Kidney epithelial cell (primary cell): ENCODE data around the gene RAB36. TPM values are rescaled to one million over a fixed set of nuclear protein-coding genes. Genes with fewer than 3 reads are reported as not detected.

Experiments used
- DNase-seq: peaks from one replicate; pipeline ENCODE4 v3.0.0-alpha.2; 2010; ENCODE audit warnings: low read depth
- H3K27me3 ChIP-seq: 2 replicates; pipeline ENCODE4 v1.6.0; 2011; ENCODE audit warnings: low read length; ENCODE audit not compliant: control insufficient read depth, insufficient read depth
- H3K36me3 ChIP-seq: 2 replicates; pipeline ENCODE4 v1.5.1; 2011; ENCODE audit warnings: low read length; ENCODE audit not compliant: control insufficient read depth, insufficient read depth
- H3K4me3 ChIP-seq: 2 replicates; pipeline ENCODE4 v1.5.1; 2011; ENCODE audit warnings: low read depth, mild to moderate bottlenecking, control low read depth, low read length
- total RNA-seq: library from RNA; depleted of rRNA; stranded (reverse); fragments of >200 nt; gene quantifications from 2 replicates; pipeline ENCODE4 v1.2.3, GENCODE V29; 2015
- TF ChIP-seq, protein P1 (sequence below): IDR thresholded peaks from 2 replicates; pipeline ENCODE4 v1.5.1; 2011; ENCODE audit warnings: mild to moderate bottlenecking, moderate library complexity, low read length, control low read depth, inconsistent platforms; ENCODE audit not compliant: insufficient read depth, poor library complexity, severe bottlenecking

The RAB36 gene
- total RNA-seq, 1 donor from 2014 or later = 5.7 TPM

DNA sequence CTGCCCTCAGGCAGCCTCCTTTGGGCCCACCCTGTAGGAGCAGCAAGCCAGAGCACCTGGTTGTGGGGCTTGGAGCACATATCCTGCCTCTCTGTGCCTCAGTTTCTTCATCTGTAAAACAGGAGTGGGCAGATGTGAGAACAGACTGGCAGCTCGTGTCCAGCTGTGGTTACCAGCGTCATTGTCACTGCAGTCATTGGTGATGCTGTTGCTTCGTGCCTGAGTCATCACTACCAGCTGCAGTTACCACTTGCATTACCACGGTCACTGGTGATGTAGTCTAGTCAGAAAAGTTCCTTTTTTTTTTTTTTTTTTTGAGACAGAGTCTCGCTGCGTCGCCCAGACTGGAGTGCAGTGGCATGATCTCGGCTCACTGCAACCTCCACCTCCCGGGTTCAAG lies 23.9 kb upstream of the RAB36 start:
- no peaks in the 10 kb centered on the region for H3K27me3 ChIP-seq
- H3K36me3 ChIP-seq = no peaks in the 10 kb centered on the region
- H3K4me3 ChIP-seq = no peak overlapping the region
- TF ChIP-seq, protein P1, sequence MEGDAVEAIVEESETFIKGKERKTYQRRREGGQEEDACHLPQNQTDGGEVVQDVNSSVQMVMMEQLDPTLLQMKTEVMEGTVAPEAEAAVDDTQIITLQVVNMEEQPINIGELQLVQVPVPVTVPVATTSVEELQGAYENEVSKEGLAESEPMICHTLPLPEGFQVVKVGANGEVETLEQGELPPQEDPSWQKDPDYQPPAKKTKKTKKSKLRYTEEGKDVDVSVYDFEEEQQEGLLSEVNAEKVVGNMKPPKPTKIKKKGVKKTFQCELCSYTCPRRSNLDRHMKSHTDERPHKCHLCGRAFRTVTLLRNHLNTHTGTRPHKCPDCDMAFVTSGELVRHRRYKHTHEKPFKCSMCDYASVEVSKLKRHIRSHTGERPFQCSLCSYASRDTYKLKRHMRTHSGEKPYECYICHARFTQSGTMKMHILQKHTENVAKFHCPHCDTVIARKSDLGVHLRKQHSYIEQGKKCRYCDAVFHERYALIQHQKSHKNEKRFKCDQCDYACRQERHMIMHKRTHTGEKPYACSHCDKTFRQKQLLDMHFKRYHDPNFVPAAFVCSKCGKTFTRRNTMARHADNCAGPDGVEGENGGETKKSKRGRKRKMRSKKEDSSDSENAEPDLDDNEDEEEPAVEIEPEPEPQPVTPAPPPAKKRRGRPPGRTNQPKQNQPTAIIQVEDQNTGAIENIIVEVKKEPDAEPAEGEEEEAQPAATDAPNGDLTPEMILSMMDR = no peak
- no peak for DNase-seq

DNA sequence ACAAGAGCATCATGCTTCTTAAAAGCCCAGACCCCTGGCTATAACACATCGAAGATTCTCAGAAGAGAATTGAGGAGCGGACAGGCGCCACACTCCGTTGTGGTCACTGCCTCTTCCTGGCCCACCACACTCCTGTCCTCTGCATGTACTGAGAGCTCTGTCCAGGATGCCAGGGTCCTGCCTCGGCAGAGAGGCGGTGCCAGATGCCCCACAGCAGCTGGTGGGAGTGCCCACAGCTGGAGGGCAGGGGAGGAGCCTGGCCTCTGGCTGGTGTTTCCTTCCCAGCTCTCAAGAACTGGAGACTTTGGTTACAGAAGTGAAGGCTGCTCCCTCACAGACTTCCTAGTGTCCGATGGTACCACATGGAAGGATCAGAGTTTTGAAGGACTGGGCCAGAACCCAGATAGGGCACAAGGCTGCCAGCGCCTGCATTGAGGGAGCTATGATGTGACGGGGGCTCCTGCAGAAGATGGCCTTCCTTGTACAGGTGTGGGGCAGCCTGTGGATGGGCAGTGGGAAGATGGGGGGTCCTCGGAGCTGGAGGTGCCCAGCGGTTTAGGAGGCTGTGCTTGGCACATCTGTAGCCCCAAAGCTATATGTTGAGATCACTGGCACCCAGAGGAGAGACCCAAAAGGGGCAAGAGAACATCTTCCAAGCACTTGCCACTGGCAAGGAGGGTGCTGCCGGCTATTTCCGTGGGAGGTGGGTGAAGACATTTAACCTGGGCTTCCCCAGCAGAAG lies 22.9 kb upstream of the RAB36 start:
- no peak overlapping the region for H3K4me3 ChIP-seq
- no peaks in the 10 kb centered on the region for H3K27me3 ChIP-seq
- H3K36me3 ChIP-seq = no peaks in the 10 kb centered on the region
- TF ChIP-seq, protein P1 = no peak
- DNase-seq = no peak

DNA sequence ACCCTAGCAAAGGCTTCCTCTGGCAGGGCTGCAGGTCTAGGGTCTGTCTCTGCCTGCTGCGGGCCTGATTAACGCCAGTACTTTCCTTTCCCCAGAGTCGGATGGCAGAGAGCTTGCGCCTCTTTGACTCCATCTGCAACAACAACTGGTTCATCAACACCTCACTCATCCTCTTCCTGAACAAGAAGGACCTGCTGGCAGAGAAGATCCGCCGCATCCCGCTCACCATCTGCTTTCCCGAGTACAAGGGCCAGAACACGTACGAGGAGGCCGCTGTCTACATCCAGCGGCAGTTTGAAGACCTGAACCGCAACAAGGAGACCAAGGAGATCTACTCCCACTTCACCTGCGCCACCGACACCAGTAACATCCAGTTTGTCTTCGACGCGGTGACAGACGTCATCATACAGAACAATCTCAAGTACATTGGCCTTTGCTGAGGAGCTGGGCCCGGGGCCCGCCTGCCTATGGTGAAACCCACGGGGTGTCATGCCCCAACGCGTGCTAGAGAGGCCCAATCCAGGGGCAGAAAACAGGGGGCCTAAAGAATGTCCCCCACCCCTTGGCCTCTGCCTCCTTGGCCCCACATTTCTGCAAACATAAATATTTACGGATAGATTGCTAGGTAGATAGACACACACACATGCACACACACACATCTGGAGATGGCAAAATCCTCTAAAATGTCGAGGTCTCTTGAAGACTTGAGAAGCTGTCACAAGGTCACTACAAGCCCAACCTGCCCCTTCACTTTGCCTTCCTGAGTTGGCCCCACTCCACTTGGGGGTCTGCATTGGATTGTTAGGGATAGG lies 22.1 kb upstream of the RAB36 start:
- TF ChIP-seq, protein P1 = no peak
- H3K36me3 ChIP-seq = no peaks in the 10 kb centered on the region
- DNase-seq = no peak
- H3K4me3 ChIP-seq = no peak overlapping the region
- H3K27me3 ChIP-seq = no peaks in the 10 kb centered on the region

DNA sequence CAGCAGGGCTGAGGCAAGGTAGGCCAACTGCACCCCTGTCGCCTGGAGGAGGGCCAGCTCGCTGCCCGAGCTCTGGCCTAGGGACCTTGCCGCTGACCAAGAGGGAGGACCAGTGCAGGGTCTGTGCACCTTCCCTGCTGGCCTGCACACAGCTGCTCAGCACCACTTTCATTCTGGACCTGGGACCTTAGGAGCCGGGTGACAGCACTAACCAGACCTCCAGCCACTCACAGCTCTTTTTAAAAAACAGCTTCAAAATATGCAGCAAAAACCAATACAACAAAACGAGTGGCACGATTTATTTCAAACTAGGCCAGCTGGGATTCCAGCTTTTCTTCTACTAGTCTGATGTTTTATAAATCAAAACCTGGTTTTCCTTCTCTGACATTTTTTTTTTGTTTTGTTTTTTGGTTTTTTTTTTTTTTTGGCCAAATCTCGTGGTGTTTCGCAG lies 21.4 kb upstream of the RAB36 start:
- Histone ChIP-seq H3K4me3 (no peak overlapping the region), H3K36me3 (no peaks in the 10 kb centered on the region)

DNA sequence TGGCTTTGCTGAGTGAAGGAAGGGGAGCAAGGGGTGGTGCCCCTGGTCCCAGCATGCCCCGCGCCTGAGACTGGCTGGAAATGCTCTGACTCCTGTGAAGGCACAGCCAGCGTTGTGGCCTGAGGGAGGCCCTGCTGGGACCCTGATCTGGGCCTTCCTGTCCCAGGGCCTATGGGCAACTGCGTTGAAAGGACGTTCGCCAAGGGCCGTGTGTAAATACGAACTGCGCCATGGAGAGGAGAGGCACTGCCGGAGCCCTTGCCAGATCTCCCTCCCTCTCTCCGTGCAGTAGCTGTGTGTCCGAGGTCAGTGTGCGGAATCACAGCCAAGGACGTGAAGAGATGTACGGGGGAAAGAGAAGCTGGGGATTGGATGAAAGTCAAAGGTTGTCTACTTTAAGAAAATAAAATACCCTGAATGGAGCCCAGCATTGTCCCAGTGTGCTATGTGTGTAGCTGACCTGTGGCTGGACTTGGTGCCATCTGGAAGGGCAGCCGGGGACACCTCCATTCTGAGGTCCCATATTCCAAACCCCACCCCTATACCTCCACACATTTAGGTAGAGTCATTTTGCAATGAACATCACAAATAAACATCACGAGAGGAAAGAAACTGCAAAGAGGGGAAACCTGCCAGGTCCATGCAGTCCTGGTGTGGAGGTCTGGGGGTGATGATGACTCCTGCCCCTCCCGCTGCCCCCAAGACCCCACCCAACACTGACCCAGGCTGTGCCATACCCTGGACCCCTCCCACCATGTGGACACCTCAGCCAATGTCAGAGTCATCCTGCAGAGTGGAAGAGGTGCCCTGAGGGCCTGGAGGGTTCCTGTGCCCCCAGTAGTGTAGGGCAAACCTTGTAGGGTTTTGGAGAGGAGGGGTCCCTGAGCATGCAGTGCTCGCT lies 20.4 kb upstream of the RAB36 start:
- Histone ChIP-seq H3K36me3 (no peaks in the 10 kb centered on the region), H3K4me3 (no peak overlapping the region), H3K27me3 (no peaks in the 10 kb centered on the region)
- TF ChIP-seq, protein P1 = no peak
- DNase-seq = no peak

More for the DNA sequence above, 21.4 kb upstream of the RAB36 start:
- no peak for DNase-seq
- H3K27me3 ChIP-seq = no peaks in the 10 kb centered on the region
- TF ChIP-seq, protein P1 = no peak
